PC-3 (cell line): Measurements from ENCODE around the gene SYNE1.

Experiments used
- CTCF ChIP-seq: fragments of 300-600 bp; sonication (generic); conservative IDR thresholded peaks from 2 replicates; pipeline ENCODE4 v1.5.1; 2017; ENCODE audit warnings: antibody characterized with exemption, low read depth, mild to moderate bottlenecking, low read length
- EZH2 ChIP-seq: fragments of 300-600 bp; sonication (generic); IDR thresholded peaks from one replicate; pipeline ENCODE4 v1.6.1; 2017; ENCODE audit warnings: antibody characterized with exemption, mild to moderate bottlenecking, low read length; ENCODE audit not compliant: unreplicated experiment
- EZH2phosphoT487 ChIP-seq: fragments of 300-600 bp; sonication (generic); IDR thresholded peaks from 2 replicates; pipeline ENCODE4 v1.6.1; 2018; ENCODE audit warnings: mild to moderate bottlenecking, antibody characterized with exemption, low read length, borderline replicate concordance

- TF ChIP-seq CTCF = no peak
- no peak for TF ChIP-seq EZH2phosphoT487
- no peak for TF ChIP-seq EZH2
These were observed 184.5 kb downstream of the SYNE1 start for GRCh38 chr6:152452639-152453038.
